Keratinocyte (primary cell): ENCODE data around the gene REEP3. TPM values are rescaled to one million over a fixed set of nuclear protein-coding genes. Genes with fewer than 3 reads are reported as not detected.

Source experiments
- DNase-seq: peaks from one replicate; pipeline ENCODE4 v3.0.0-alpha.2; 2011; ENCODE audit warnings: low read depth, missing footprints, low spot score
- FAIRE-seq: peaks from 2 replicates; lab custom pipeline; 2011; peaks lifted over from hg19 to GRCh38; lab: Jason Lieb, UNC
- H2AFZ ChIP-seq: 2 replicates; pipeline ENCODE4 v1.6.0; 2012; ENCODE audit warnings: low read length, control low read depth, inconsistent platforms; ENCODE audit not compliant: control insufficient read depth
- H3K27ac ChIP-seq: 2 replicates; pipeline ENCODE4 v1.5.1; 2011; ENCODE audit warnings: low read length; ENCODE audit not compliant: control insufficient read depth, insufficient read depth
- H3K27me3 ChIP-seq: 3 replicates; pipeline ENCODE4 v1.6.0; 2011; ENCODE audit warnings: low read length; ENCODE audit not compliant: control insufficient read depth, insufficient read depth; ENCODE audit errors: extremely low read depth
- H3K36me3 ChIP-seq, 2 experiments: 2 replicates in 1 of 2; 3 replicates in 1 of 2; pipeline ENCODE4 v1.5.1; 2011; ENCODE audit warnings: low read length in 2 of 2, mild to moderate bottlenecking in 1 of 2; ENCODE audit not compliant: control insufficient read depth in 2 of 2, insufficient read depth in 2 of 2; ENCODE audit errors: extremely low read depth in 1 of 2
- H3K4me1 ChIP-seq: 3 replicates; pipeline ENCODE4 v1.5.1; 2011; ENCODE audit warnings: low read length; ENCODE audit not compliant: control insufficient read depth, insufficient read depth; ENCODE audit errors: extremely low read depth
- H3K4me2 ChIP-seq: 3 replicates; pipeline ENCODE4 v1.6.0; 2011; ENCODE audit warnings: low read depth, low read length; ENCODE audit not compliant: control insufficient read depth, insufficient read depth; ENCODE audit errors: extremely low read depth
- H3K4me3 ChIP-seq, 3 experiments: fragments of 200-600 bp in 1 of 3; sonication (generic) in 1 of 3; 2 replicates in 2 of 3; 3 replicates in 1 of 3; pipeline ENCODE4 v1.5.1; 2011 to 2016; ENCODE audit warnings: low read length in 3 of 3, mild to moderate bottlenecking in 3 of 3, control low read depth in 2 of 3, inconsistent platforms in 1 of 3, low read depth in 1 of 3, mixed read lengths in 1 of 3, mixed run types in 1 of 3, moderate library complexity in 1 of 3; ENCODE audit not compliant: control insufficient read depth in 2 of 3, insufficient read depth in 2 of 3; ENCODE audit errors: extremely low read depth in 1 of 3
- H3K79me2 ChIP-seq: 2 replicates; pipeline ENCODE4 v1.6.0; 2012; ENCODE audit warnings: low read length; ENCODE audit not compliant: control insufficient read depth, insufficient read depth
- H3K9ac ChIP-seq: 3 replicates; pipeline ENCODE4 v1.6.0; 2011; ENCODE audit warnings: low read length; ENCODE audit not compliant: control insufficient read depth, insufficient read depth; ENCODE audit errors: extremely low read depth
- H3K9me1 ChIP-seq: 3 replicates; pipeline ENCODE4 v1.6.0; 2011; ENCODE audit warnings: low read length; ENCODE audit not compliant: control insufficient read depth, insufficient read depth; ENCODE audit errors: extremely low read depth
- H3K9me3 ChIP-seq: 2 replicates; pipeline ENCODE4 v1.5.1; 2012; ENCODE audit warnings: low read depth, low read length; ENCODE audit not compliant: control insufficient read depth
- H4K20me1 ChIP-seq: 3 replicates; pipeline ENCODE4 v1.6.0; 2011; ENCODE audit warnings: low read length; ENCODE audit not compliant: control insufficient read depth, insufficient read depth; ENCODE audit errors: extremely low read depth
- CTCF ChIP-seq, 3 experiments: IDR thresholded peaks in 1 of 3; conservative IDR thresholded peaks in 1 of 3; optimal IDR thresholded peaks in 1 of 3; 2 replicates in 2 of 3; 3 replicates in 1 of 3; pipeline versions ENCODE3 to v1.5.1; 2011; ENCODE audit warnings: low read length in 3 of 3, mild to moderate bottlenecking in 3 of 3, moderate library complexity in 2 of 3, control low read depth in 1 of 3, inconsistent platforms in 1 of 3; ENCODE audit not compliant: insufficient read depth in 2 of 3; ENCODE audit errors: extremely low read depth in 1 of 3
- EZH2 ChIP-seq: IDR thresholded peaks from one replicate; pipeline ENCODE4 v1.6.1; 2012; ENCODE audit warnings: inconsistent platforms, mild to moderate bottlenecking, low read length, moderate library complexity
- dilution Hi-C: fragments of 300-500 bp; cut with MboI; formaldehyde crosslinking; loops from one replicate; pipeline ENCODE4 v1.7.0; 2020; ENCODE audit warnings: low sequenced_read_pairs; ENCODE audit not compliant: extremely low pct_ligation_motif_present
- polyA plus RNA-seq, 5 experiments: library from polyadenylated mRNA; depleted of rRNA in 3 of 5; stranded (reverse) in 3 of 5; stranded (forward) in 1 of 5; unstranded in 1 of 5; fragments of >200 nt; gene quantifications; 1 replicate in 1 of 5; 2 replicates in 3 of 5; 3 replicates in 1 of 5; pipeline versions ENCODE4 v1.2.1 to v1.2.3, GENCODE V29; 2011 to 2012; ENCODE audit warnings: missing spikeins in 2 of 5, low read depth in 1 of 5, low replicate concordance in 1 of 5

The REEP3 gene
- polyA plus RNA-seq, 1 donor (not counting 4 experiments of a cell fraction or from before 2014, with no cell fraction given): 52.8 TPM

DNA sequence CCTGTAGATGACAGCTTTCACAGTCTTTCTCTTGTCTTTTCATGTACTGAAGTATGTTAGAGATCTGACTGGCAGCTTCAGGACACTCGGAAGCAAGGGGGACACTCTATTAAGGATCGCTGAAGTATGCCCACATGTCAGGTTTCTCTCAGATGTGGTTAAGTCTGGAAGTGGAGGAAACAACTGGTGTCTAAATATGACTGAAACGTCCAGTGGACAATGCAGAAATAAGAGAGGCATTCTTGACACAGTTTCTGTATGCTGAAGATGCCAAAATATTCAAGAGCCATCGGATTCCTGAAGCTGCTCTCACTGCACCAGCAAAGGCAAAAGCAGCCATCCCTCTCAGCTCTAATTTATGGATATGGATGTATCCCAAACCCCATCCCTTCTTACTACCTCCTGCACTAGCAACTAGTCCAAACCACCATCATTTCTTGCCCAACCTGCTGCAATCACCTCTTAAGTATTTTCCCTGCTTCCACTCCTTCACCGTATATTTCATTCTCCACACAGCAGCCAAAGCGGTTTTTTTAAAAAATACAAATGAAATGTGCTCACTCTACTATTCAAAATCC, 113.4 kb downstream of the REEP3 start:
- Histone ChIP-seq H3K4me1 (peaks cover 15% of the 10 kb centered on the region), H3K4me3 (no peak overlapping the region), H3K36me3 (no peaks in the 10 kb centered on the region), H3K4me2 (no peak overlapping the region), H3K9me1 (no peaks in the 10 kb centered on the region), H3K27me3 (no peaks in the 10 kb centered on the region), H3K9me3 (no peaks in the 10 kb centered on the region), H2AFZ (no peak overlapping the region), H4K20me1 (no peaks in the 10 kb centered on the region), H3K9ac (no peak overlapping the region), H3K79me2 (no peaks in the 10 kb centered on the region), H3K27ac (no peak overlapping the region)
- FAIRE-seq: no peak
- no peak for TF ChIP-seq CTCF (optimal IDR thresholded peaks at IDR 0.05 in 1 of 3, IDR thresholded peaks at IDR 0.05 in 1 of 3, conservative IDR thresholded peaks at IDR 0.05 in 1 of 3; ENCODE audit: extremely low read depth in 1 of 3, insufficient read depth in 2 of 3, low read length in 3 of 3)
- TF ChIP-seq EZH2: no peak
- DNase-seq: no peak
- dilution Hi-C loops: no loop called here

DNA sequence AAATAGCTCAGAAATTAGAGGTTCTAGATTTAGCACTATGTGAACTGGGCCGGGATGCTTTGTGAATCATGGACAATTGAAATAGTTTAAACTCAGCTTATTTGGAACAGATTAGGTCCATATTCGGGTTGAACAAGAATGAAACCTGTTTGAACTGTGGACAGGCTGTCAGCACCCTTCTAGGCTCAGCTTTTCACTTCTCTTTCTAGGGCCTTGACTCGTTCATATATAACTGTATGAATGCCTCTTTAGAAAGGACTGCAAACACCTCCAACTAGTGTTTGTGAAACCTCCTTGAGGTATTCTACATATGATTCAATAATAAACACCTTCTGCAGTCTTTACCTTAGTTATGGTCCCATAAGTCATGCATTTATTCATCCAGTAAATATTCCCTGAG, 115.6 kb downstream of the REEP3 start:
- Histone ChIP-seq H3K9ac (no peak overlapping the region), H3K4me3 (no peak overlapping the region), H4K20me1 (no peaks in the 10 kb centered on the region), H3K4me1 (peaks cover 3% of the 10 kb centered on the region), H3K79me2 (no peaks in the 10 kb centered on the region), H3K27me3 (no peaks in the 10 kb centered on the region), H3K9me1 (no peaks in the 10 kb centered on the region), H2AFZ (no peak overlapping the region), H3K27ac (no peak overlapping the region), H3K9me3 (no peaks in the 10 kb centered on the region), H3K36me3 (no peaks in the 10 kb centered on the region), H3K4me2 (no peak overlapping the region)
- no peak for FAIRE-seq
- dilution Hi-C loops: no loop called here
- no peak for DNase-seq
- TF ChIP-seq EZH2 (no peak), CTCF (optimal IDR thresholded peaks at IDR 0.05 in 1 of 3, IDR thresholded peaks at IDR 0.05 in 1 of 3, conservative IDR thresholded peaks at IDR 0.05 in 1 of 3; ENCODE audit: extremely low read depth in 1 of 3, insufficient read depth in 2 of 3, low read length in 3 of 3) (no peak)
